Hepatocyte (in vitro differentiated cells): ENCODE measurements around the gene NAV3.

Experiments
- CTCF ChIP-seq: fragments of 200-600 bp; sonication (generic); IDR thresholded peaks from 2 replicates; pipeline ENCODE4 v1.5.1; 2016; ENCODE audit warnings: antibody characterized with exemption, mild to moderate bottlenecking; ENCODE audit not compliant: poor library complexity
- EZH2 ChIP-seq: fragments of 200-600 bp; sonication (generic); IDR thresholded peaks from 2 replicates; pipeline ENCODE4 v1.6.1; 2016; ENCODE audit warnings: antibody characterized with exemption, mild to moderate bottlenecking, borderline replicate concordance

- TF ChIP-seq CTCF (no peak), EZH2 (no peak)
Observed at GRCh38 chr12:78210506-78210860, 379.8 kb downstream of the NAV3 start.
